ENCODE measurements around the gene LRMDA. TPM values are rescaled to one million over a fixed set of nuclear protein-coding genes. Genes with fewer than 3 reads are reported as not detected.

The LRMDA gene
- total RNA-seq, 1 donor from 2014 or later, result 5.2 TPM

DNA sequence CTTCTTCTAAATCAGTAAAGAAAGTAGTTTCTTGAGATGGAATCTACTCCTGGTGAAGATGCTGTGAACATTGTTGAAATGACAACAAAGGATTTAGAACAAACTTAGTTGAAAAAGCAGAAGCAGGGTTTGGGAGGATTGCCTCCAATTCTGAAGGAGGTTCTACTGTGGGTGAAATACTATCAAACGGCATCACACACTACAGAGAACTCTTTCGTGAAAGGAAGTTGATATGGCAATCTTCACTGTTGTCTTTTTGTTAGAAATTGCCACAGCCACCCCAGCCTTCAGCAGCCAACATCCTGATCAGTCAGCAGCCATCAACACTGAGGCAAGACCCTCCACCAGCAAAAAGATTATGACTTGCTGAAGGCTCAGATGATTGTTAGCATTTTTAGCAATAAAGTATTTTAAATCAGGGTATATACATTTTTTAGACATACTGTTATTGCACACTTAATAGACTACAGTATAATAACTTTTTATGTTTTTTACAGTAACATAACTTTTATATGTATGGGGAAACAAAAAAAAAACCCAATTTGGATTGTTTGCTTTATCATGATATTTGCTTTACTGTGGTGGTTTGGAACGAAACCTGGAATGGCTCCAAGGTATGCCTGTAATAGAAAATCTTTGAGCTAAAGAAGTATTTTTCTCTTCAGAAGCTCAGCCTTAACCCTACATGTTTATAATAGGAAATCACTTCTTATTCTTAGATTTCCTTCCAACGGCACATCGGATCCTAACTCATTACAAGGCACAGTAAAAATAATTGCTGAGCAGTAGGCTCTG lies 257.3 kb downstream of the LRMDA start:
- no peak for DNase-seq (ENCODE audit: low spot score)
- H3K9me3 ChIP-seq (ENCODE audit: low read depth), result no peaks in the 10 kb centered on the region
- no peaks in the 10 kb centered on the region for H3K27me3 ChIP-seq
- Mint-ChIP-seq H3K27ac (no peak overlapping the region), H3K9me3 (peaks cover 16% of the 10 kb centered on the region), H3K4me3 (no peak overlapping the region), H3K27me3 (ENCODE audit: insufficient read depth, low read depth) (no peaks in the 10 kb centered on the region), H3K4me1 (no peaks in the 10 kb centered on the region), H3K36me3 (no peaks in the 10 kb centered on the region)
- H3K79me2 ChIP-seq (ENCODE audit: low read depth), result no peaks in the 10 kb centered on the region
- TF ChIP-seq EZH2phosphoT487 (IDR thresholded peaks at IDR 0.05) (no peak), EZH2 (IDR thresholded peaks at IDR 0.05) (no peak)
- TF ChIP-seq, protein P1, sequence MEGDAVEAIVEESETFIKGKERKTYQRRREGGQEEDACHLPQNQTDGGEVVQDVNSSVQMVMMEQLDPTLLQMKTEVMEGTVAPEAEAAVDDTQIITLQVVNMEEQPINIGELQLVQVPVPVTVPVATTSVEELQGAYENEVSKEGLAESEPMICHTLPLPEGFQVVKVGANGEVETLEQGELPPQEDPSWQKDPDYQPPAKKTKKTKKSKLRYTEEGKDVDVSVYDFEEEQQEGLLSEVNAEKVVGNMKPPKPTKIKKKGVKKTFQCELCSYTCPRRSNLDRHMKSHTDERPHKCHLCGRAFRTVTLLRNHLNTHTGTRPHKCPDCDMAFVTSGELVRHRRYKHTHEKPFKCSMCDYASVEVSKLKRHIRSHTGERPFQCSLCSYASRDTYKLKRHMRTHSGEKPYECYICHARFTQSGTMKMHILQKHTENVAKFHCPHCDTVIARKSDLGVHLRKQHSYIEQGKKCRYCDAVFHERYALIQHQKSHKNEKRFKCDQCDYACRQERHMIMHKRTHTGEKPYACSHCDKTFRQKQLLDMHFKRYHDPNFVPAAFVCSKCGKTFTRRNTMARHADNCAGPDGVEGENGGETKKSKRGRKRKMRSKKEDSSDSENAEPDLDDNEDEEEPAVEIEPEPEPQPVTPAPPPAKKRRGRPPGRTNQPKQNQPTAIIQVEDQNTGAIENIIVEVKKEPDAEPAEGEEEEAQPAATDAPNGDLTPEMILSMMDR (IDR thresholded peaks at IDR 0.05), result no peak
- H2AFZ ChIP-seq (replicated peaks), result no peak overlapping the region
- H3K27ac ChIP-seq, result no peak overlapping the region
- H3K9ac ChIP-seq, result no peak overlapping the region
- no peaks in the 10 kb centered on the region for H3F3A ChIP-seq (ENCODE audit: low read depth)
- no peaks in the 10 kb centered on the region for H3K4me1 ChIP-seq
- H3K4me3 ChIP-seq, result no peak overlapping the region
- H3K4me2 ChIP-seq, result no peak overlapping the region
- no peaks in the 10 kb centered on the region for H4K20me1 ChIP-seq (ENCODE audit: low read depth)
- no peaks in the 10 kb centered on the region for H3K36me3 ChIP-seq

DNA sequence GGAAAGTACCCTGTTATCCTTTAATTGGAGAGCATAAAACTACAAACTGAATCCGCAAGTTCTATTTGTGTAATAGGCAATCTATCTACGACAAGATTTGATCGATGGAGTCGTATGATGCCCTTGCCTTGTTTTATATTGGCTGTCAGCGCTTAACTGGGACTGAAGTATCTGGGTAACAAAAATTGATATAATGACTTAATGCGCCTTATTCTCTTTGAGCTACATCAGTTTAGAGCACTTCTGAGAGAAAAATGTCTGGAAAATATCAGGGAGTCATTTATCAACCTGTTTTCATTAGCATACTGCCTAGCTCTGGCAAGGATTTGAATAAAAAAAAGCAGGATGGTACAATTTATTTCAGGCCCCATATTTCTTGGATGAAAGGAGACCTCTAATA lies 262.1 kb downstream of the LRMDA start:
- H3F3A ChIP-seq (ENCODE audit: low read depth), result no peaks in the 10 kb centered on the region
- no peak overlapping the region for H3K4me2 ChIP-seq
- no peak overlapping the region for H3K4me3 ChIP-seq
- DNase-seq (ENCODE audit: low spot score), result no peak
- H4K20me1 ChIP-seq (ENCODE audit: low read depth), result no peaks in the 10 kb centered on the region
- Mint-ChIP-seq H3K36me3 (no peaks in the 10 kb centered on the region), H3K27me3 (ENCODE audit: insufficient read depth, low read depth) (no peaks in the 10 kb centered on the region), H3K4me3 (no peak overlapping the region), H3K9me3 (peaks cover 2% of the 10 kb centered on the region), H3K27ac (no peak overlapping the region), H3K4me1 (peaks cover 11% of the 10 kb centered on the region)
- no peak overlapping the region for H2AFZ ChIP-seq (replicated peaks)
- no peaks in the 10 kb centered on the region for H3K79me2 ChIP-seq (ENCODE audit: low read depth)
- no peaks in the 10 kb centered on the region for H3K9me3 ChIP-seq (ENCODE audit: low read depth)
- H3K27ac ChIP-seq, result no peak overlapping the region
- peaks cover 5% of the 10 kb centered on the region for H3K4me1 ChIP-seq
- TF ChIP-seq EZH2phosphoT487 (IDR thresholded peaks at IDR 0.05), result no peak
- TF ChIP-seq, protein P1 (IDR thresholded peaks at IDR 0.05), result no peak
- TF ChIP-seq EZH2 (IDR thresholded peaks at IDR 0.05), result no peak
- no peaks in the 10 kb centered on the region for H3K27me3 ChIP-seq
- H3K9ac ChIP-seq, result no peak overlapping the region
- H3K36me3 ChIP-seq, result no peaks in the 10 kb centered on the region

DNA sequence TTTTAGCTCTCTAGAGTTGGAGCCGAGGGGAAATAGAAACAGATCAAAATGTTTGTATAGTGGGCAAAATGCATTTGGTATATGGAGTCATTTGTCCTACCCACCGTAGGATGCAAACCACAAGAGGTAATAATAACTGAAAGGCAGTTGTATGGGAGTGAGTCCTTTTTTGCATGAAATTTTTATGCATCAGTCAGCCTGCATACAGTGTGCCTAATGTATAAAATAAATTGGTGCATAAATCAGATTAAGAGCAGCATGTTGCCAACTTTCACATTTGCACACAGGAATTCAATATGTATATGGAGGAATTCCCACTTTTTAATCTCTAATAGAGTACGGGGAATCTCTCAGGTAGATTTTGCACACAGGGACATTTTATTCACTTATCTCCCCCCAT lies 262.8 kb downstream of the LRMDA start:
- Histone ChIP-seq H3K36me3 (no peaks in the 10 kb centered on the region), H4K20me1 (ENCODE audit: low read depth) (no peaks in the 10 kb centered on the region), H3K27ac (no peak overlapping the region), H3K4me1 (peaks cover 5% of the 10 kb centered on the region), H3K4me3 (no peak overlapping the region), H3K27me3 (no peaks in the 10 kb centered on the region), H3F3A (ENCODE audit: low read depth) (no peaks in the 10 kb centered on the region), H3K79me2 (ENCODE audit: low read depth) (no peaks in the 10 kb centered on the region), H3K9me3 (ENCODE audit: low read depth) (no peaks in the 10 kb centered on the region), H3K4me2 (no peak overlapping the region), H3K9ac (no peak overlapping the region), H2AFZ (replicated peaks) (no peak overlapping the region)
- Mint-ChIP-seq H3K27ac (no peak overlapping the region), H3K4me3 (no peak overlapping the region), H3K27me3 (ENCODE audit: insufficient read depth, low read depth) (no peaks in the 10 kb centered on the region), H3K36me3 (no peaks in the 10 kb centered on the region), H3K9me3 (peaks cover 2% of the 10 kb centered on the region), H3K4me1 (peaks cover 11% of the 10 kb centered on the region)
- TF ChIP-seq, protein P1 (IDR thresholded peaks at IDR 0.05), result no peak
- TF ChIP-seq EZH2 (IDR thresholded peaks at IDR 0.05), result no peak
- no peak for TF ChIP-seq EZH2phosphoT487 (IDR thresholded peaks at IDR 0.05)
- no peak for DNase-seq (ENCODE audit: low spot score)

Measured in neural progenitor cell (in vitro differentiated cells).